Measurements from ENCODE around the gene CCDC150. TPM values are rescaled to one million over a fixed set of nuclear protein-coding genes. Genes with fewer than 3 reads are reported as not detected.

CCDC150 gene
- total RNA-seq, 2 experiments from 2014 or later, result 8.4 to 13.5 TPM

Other genes with a start within 250 kb of the CCDC150 start
- gene HECW2, start 46.2 kb upstream of the CCDC150 start, total RNA-seq, result under 1 TPM; 0.82 to 0.86 TPM
- 10 to 100 TPM; 46.1 to 51.2 TPM for gene GTF3C3, start 160.0 kb downstream of the CCDC150 start, total RNA-seq
- gene C2orf66, start 169.6 kb downstream of the CCDC150 start, total RNA-seq, result under 1 TPM in 1 of 2 experiments, not detected in 1; 0.17 TPM